ENCODE results near the gene DDX27. TPM values are rescaled to one million over a fixed set of nuclear protein-coding genes. Genes with fewer than 3 reads are reported as not detected.

DDX27 gene
- total RNA-seq, 1 experiment from 2014 or later: 54.8 TPM

DNA sequence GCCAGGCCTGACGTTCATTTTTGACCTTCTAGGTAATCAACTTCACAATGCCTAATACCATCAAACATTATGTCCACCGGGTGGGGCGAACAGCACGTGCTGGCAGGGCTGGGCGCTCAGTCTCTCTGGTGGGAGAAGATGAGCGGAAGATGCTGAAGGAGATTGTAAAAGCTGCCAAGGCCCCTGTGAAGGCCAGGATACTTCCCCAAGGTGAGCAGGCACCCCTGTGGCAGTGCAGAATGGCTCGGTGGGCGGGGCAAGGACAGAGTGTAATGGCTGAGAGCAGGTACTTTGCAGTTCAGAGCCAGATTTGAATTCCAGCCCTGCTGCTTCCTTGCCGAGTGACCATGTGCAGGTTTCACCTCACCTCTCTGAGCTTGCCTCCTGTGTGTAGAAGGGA lies 17.1 kb downstream of the DDX27 start (continued):
- TF ChIP-seq, protein P1, sequence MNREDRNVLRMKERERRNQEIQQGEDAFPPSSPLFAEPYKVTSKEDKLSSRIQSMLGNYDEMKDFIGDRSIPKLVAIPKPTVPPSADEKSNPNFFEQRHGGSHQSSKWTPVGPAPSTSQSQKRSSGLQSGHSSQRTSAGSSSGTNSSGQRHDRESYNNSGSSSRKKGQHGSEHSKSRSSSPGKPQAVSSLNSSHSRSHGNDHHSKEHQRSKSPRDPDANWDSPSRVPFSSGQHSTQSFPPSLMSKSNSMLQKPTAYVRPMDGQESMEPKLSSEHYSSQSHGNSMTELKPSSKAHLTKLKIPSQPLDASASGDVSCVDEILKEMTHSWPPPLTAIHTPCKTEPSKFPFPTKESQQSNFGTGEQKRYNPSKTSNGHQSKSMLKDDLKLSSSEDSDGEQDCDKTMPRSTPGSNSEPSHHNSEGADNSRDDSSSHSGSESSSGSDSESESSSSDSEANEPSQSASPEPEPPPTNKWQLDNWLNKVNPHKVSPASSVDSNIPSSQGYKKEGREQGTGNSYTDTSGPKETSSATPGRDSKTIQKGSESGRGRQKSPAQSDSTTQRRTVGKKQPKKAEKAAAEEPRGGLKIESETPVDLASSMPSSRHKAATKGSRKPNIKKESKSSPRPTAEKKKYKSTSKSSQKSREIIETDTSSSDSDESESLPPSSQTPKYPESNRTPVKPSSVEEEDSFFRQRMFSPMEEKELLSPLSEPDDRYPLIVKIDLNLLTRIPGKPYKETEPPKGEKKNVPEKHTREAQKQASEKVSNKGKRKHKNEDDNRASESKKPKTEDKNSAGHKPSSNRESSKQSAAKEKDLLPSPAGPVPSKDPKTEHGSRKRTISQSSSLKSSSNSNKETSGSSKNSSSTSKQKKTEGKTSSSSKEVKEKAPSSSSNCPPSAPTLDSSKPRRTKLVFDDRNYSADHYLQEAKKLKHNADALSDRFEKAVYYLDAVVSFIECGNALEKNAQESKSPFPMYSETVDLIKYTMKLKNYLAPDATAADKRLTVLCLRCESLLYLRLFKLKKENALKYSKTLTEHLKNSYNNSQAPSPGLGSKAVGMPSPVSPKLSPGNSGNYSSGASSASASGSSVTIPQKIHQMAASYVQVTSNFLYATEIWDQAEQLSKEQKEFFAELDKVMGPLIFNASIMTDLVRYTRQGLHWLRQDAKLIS (CRISPR knock-in tag; IDR thresholded peaks at IDR 0.05; ENCODE audit: borderline replicate concordance): no peak
- TF ChIP-seq PRRX2 (CRISPR knock-in tag; IDR thresholded peaks at IDR 0.05) (no peak), MXD4 (CRISPR knock-in tag; IDR thresholded peaks at IDR 0.05; ENCODE audit: borderline replicate concordance) (no peak), EMX1 (CRISPR knock-in tag; IDR thresholded peaks at IDR 0.05) (no peak), ZNF317 (CRISPR knock-in tag; IDR thresholded peaks at IDR 0.05; ENCODE audit: borderline replicate concordance, low read depth) (no peak)
- TF ChIP-seq, protein P2, sequence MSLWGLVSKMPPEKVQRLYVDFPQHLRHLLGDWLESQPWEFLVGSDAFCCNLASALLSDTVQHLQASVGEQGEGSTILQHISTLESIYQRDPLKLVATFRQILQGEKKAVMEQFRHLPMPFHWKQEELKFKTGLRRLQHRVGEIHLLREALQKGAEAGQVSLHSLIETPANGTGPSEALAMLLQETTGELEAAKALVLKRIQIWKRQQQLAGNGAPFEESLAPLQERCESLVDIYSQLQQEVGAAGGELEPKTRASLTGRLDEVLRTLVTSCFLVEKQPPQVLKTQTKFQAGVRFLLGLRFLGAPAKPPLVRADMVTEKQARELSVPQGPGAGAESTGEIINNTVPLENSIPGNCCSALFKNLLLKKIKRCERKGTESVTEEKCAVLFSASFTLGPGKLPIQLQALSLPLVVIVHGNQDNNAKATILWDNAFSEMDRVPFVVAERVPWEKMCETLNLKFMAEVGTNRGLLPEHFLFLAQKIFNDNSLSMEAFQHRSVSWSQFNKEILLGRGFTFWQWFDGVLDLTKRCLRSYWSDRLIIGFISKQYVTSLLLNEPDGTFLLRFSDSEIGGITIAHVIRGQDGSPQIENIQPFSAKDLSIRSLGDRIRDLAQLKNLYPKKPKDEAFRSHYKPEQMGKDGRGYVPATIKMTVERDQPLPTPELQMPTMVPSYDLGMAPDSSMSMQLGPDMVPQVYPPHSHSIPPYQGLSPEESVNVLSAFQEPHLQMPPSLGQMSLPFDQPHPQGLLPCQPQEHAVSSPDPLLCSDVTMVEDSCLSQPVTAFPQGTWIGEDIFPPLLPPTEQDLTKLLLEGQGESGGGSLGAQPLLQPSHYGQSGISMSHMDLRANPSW (CRISPR knock-in tag; conservative IDR thresholded peaks at IDR 0.05; ENCODE audit: low read depth): no peak
- TF ChIP-seq, protein P3, sequence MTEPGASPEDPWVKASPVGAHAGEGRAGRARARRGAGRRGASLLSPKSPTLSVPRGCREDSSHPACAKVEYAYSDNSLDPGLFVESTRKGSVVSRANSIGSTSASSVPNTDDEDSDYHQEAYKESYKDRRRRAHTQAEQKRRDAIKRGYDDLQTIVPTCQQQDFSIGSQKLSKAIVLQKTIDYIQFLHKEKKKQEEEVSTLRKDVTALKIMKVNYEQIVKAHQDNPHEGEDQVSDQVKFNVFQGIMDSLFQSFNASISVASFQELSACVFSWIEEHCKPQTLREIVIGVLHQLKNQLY (CRISPR knock-in tag; IDR thresholded peaks at IDR 0.05): no peak

DNA sequence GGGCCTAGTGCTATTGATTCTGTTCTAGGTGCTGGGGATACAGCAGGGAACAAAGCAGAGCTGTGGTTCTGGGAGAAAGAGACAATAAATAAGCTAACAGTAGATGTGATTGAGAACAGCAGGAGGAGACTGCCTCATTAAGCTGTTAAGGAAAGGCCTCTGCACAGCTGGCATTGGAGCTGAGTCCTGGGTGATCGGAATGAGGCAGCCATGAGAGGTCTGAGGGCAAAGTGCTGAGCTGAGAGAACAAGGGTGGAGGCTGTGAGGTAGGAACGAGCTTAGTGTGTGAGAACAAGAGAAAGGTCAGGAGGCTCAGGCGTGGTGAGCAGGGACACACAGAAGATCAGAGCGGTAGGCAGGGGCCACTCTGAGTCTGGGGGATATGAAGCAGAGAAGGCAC lies 18.3 kb downstream of the DDX27 start:
- Mint-ChIP-seq H3K27me3 (ENCODE audit: low read depth) (no peaks in the 10 kb centered on the region), H3K9me3 (no peaks in the 10 kb centered on the region), H3K4me3 (no peak overlapping the region), H3K27ac (no peak overlapping the region), H3K36me3 (peaks cover 82% of the 10 kb centered on the region), H3K4me1 (no peaks in the 10 kb centered on the region)
- ATAC-seq (no peak), DNase-seq (ENCODE audit: low spot score) (no peak)
- POLR2A ChIA-PET: interaction anchor here (0.6 to 1.2 kb wide), 2 partner anchors 9 to 180 kb away, joined by 5 to 11 read pairs; no protein-coding TSS in a partner anchor
- CTCF ChIA-PET: interaction anchor here (1.3 to 1.9 kb wide), 2 partner anchors 9 to 105 kb away, joined by 3 to 15 read pairs; no protein-coding TSS in a partner anchor
- TF ChIP-seq FOXJ3 (CRISPR knock-in tag; IDR thresholded peaks at IDR 0.05; ENCODE audit: borderline replicate concordance): no peak
- no peak for TF ChIP-seq MYBL2 (CRISPR knock-in tag; IDR thresholded peaks at IDR 0.05)
- no peak for TF ChIP-seq SMAD4 (CRISPR knock-in tag; IDR thresholded peaks at IDR 0.05)
- TF ChIP-seq, protein P4, sequence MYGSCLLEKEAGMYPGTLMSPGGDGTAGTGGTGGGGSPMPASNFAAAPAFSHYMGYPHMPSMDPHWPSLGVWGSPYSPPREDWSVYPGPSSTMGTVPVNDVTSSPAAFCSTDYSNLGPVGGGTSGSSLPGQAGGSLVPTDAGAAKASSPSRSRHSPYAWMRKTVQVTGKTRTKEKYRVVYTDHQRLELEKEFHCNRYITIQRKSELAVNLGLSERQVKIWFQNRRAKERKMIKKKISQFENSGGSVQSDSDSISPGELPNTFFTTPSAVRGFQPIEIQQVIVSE (CRISPR knock-in tag; IDR thresholded peaks at IDR 0.05; ENCODE audit: borderline replicate concordance): no peak
- TF ChIP-seq, protein P5, sequence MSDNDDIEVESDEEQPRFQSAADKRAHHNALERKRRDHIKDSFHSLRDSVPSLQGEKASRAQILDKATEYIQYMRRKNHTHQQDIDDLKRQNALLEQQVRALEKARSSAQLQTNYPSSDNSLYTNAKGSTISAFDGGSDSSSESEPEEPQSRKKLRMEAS (CRISPR knock-in tag; IDR thresholded peaks at IDR 0.05): no peak
- TF ChIP-seq ZNF416 (CRISPR knock-in tag; IDR thresholded peaks at IDR 0.05): no peak
- no peak for TF ChIP-seq EMX1 (CRISPR knock-in tag; IDR thresholded peaks at IDR 0.05)
- no peak for TF ChIP-seq KAT7 (CRISPR knock-in tag; IDR thresholded peaks at IDR 0.05; ENCODE audit: borderline replicate concordance)
- no peak for TF ChIP-seq NR3C1 (CRISPR knock-in tag; conservative IDR thresholded peaks at IDR 0.05; ENCODE audit: low read depth)
- TF ChIP-seq FOXP1 (CRISPR knock-in tag; IDR thresholded peaks at IDR 0.05; ENCODE audit: borderline replicate concordance): no peak
- TF ChIP-seq ETV6 (CRISPR knock-in tag; IDR thresholded peaks at IDR 0.05): no peak
- no peak for TF ChIP-seq ZNF138 (CRISPR knock-in tag; conservative IDR thresholded peaks at IDR 0.05)
